Cortex of kidney (tissue), 1 donor: Measurements from ENCODE around the gene AHDC1.

Source experiments
- DNase-seq: peaks from one replicate; lab custom pipeline; 2025; lab: John Stamatoyannopoulos, UW

Gene AHDC1

DNA sequence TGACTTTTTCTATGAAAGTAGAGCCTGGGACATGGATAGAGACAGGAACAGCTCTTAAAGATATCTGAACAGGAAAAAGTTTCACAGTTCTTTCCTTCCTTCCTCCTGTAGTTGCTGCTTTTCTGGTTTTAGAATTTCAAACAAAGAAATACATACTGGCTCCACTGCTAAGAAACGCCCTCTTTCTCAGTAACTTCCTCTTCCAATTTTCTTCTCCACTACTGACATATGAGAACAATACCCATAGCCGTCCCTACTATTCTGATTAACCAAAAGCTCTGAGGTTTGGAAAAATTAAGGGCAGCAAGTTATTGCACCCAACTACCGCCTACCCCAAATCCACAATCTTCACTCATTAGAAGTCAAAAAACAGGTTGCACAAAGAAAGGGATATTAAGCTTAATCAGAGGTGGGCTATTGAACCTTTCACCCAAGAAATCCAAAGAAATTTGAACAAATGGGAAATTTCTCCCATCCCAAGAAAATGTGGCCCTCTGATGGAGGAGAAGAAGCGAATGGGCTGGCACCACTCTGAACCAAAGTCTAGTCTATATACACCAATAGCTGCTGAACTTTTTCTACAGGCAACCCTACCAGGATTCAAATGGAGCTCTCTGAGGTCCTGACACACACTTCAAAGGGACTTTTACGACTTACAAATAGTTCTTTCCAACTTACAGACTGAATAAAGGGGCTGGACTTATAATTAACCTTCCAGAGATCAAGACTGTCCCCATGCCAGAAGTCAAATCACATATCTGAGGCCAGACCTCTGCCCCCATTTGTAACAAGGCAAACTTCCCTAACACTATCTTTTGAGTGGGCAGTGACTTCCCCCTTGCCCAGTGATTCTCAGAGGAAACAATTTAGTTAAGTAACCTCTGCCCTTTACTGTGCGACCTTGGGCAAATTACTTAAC lies 115.7 kb downstream of the AHDC1 start:
- DNase-seq: no peak

DNA sequence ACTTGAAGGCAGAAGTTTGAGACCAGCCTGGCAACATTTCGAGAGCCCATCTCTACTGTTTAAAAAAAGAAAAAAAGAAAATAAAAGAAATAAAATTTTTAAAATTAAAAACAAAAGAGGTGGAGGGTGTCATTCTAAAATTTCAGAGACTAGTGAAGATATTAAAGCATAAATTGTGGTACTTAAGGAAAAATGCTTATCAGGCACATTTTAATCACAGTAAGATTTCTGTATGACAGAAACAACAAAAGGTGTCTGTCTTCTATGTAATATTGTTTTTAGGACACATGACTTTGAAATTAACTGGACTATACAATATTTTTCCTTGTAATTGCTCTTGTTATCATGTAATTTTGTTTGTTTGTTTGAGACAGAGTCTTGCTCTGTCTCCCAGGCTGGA lies 118.6 kb downstream of the AHDC1 start:
- DNase-seq: no peak
